Left ventricle myocardium inferior (tissue), 1 donor: Measurements from ENCODE around the gene ISLR. TPM values are rescaled to one million over a fixed set of nuclear protein-coding genes. Genes with fewer than 3 reads are reported as not detected.

Experiments
- DNase-seq: peaks from one replicate; pipeline ENCODE4 v3.0.0-alpha.2; 2020
- H3K27ac ChIP-seq: fragments of 200-600 bp; replicated peaks from 2 replicates; pipeline ENCODE4 v1.8.0; 2021
- H3K27me3 ChIP-seq: fragments of 200-600 bp; 2 replicates; pipeline ENCODE4 v1.8.0; 2021; ENCODE audit warnings: low read depth
- H3K36me3 ChIP-seq: fragments of 200-600 bp; 2 replicates; pipeline ENCODE4 v1.8.0; 2021
- H3K4me1 ChIP-seq: fragments of 200-600 bp; 2 replicates; pipeline ENCODE4 v1.8.0; 2021
- H3K4me3 ChIP-seq: fragments of 200-600 bp; 2 replicates; pipeline ENCODE4 v1.8.0; 2021; ENCODE audit warnings: mild to moderate bottlenecking, moderate library complexity
- H3K9me3 ChIP-seq: fragments of 200-600 bp; replicated peaks from 2 replicates; pipeline ENCODE4 v1.8.0; 2021
- intact Hi-C: fragments of 100-400 bp; cut with micrococcal nuclease; formaldehyde crosslinking; loops from one replicate; pipeline ENCODE4 v1.11.0; 2022
- total RNA-seq: library from RNA; stranded (reverse); fragmentation: NEBNext Ultra II Directional; extraction: Animal tissue kit (Norgen Biotek cat#: 25700); gene quantifications from one replicate; pipeline ENCODE4 v1.2.1, GENCODE V29; 2021
- TF ChIP-seq, protein P1 (sequence below): fragments of 200-600 bp; IDR thresholded peaks from 2 replicates; pipeline ENCODE4 v1.8.0; 2021; ENCODE audit warnings: antibody characterized with exemption, mild to moderate bottlenecking, borderline replicate concordance
- donor health status: DM: no; HTN: yes; CAD: no; lungs with severe emphysema.

Gene ISLR
- total RNA-seq, 1 donor from 2014 or later, result 12.7 TPM

DNA sequence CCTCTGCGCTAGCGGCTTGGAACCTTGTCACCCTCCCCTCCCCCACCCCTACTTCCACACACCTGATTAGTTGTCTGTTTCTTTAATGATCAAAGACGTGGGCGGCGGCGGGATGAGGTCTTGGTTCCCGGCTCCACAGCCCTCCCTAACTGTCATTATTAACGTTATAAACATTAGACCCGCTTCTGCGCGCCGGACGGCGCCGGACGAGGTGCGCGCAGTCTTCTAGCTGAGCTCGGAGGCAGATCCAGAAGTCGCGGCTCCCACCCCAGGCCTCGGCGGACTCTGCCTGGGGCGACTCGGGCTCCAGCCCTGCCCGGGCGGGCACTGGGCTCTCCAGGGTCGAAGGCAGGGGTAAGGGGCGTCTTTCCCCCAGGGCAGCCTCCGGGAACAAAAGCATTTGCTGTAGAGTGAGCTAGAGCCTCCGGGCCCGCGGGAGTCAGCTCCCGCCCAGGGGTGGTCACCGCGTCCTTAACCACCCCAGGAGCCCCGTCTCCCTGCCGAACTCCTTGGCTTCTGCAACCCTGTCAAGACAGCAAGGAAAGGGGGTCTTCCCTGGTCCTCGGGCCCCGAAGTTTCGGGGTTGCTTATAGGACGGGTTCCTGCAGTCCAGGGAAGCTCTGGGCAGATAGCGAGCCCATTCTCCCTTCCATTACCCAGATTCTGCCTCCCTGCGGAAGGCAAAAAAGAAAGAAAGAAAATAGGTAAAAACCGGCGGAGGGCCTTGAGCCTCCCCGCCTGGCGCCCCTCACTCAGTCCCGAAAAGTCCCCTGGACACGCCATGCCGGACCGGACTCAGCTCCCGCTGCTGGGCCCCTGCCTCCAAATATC lies 45.3 kb upstream of the ISLR start:
- H3K27ac ChIP-seq, result peak overlapping the region; percentile 83
- no peaks in the 10 kb centered on the region for H3K9me3 ChIP-seq
- intact Hi-C loops, result loop anchor here (5.0 kb wide), 2 partner anchors 179 to 194 kb away; no protein-coding TSS in a partner anchor
- H3K36me3 ChIP-seq, result no peaks in the 10 kb centered on the region
- no peak for DNase-seq
- H3K4me3 ChIP-seq, result peak overlapping the region; percentile 66
- peaks cover 55% of the 10 kb centered on the region for H3K4me1 ChIP-seq
- TF ChIP-seq, protein P1, sequence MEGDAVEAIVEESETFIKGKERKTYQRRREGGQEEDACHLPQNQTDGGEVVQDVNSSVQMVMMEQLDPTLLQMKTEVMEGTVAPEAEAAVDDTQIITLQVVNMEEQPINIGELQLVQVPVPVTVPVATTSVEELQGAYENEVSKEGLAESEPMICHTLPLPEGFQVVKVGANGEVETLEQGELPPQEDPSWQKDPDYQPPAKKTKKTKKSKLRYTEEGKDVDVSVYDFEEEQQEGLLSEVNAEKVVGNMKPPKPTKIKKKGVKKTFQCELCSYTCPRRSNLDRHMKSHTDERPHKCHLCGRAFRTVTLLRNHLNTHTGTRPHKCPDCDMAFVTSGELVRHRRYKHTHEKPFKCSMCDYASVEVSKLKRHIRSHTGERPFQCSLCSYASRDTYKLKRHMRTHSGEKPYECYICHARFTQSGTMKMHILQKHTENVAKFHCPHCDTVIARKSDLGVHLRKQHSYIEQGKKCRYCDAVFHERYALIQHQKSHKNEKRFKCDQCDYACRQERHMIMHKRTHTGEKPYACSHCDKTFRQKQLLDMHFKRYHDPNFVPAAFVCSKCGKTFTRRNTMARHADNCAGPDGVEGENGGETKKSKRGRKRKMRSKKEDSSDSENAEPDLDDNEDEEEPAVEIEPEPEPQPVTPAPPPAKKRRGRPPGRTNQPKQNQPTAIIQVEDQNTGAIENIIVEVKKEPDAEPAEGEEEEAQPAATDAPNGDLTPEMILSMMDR, result no peak
- peaks cover 93% of the 10 kb centered on the region for H3K27me3 ChIP-seq

DNA sequence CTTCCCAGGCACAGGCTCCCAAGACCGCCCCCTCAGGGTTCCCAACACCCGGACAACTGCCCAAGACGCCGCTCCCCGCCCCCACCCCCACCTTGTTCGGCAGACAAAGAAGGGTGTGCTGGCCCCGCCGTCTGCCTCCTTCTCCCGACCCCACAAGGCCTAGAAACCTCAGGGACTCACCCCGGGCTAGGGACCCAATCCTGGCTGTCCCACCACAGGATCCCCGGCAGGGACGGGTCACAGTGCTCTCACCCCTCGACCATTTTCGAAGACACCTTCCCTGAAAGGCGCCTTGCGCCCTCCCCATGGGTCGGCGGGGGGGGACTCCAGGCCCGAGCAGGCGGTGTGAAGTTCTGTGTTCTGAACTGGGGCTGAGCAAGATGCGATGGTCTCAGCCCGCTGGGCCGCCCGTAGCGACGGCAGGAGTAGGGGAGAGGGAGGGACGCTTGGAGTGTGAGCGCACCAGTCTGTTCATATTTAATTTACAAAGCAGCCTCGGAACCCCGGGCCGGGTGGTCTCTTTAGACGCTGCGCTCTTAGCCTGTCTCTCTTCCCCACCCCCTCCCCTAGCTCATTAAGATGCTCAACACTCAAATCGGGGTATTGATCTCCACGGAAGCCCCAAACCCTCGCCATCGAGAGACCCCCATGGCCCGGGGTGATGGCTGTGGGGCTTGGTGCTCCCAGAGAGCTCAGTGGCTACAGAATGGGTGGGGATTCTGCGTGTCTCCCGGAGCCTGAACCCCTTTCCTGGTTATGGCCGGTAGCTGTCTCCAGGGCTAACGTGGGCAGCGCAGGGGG lies 44.5 kb upstream of the ISLR start:
- no peak for DNase-seq
- H3K9me3 ChIP-seq, result no peaks in the 10 kb centered on the region
- peak overlapping the region; percentile 66 for H3K4me3 ChIP-seq
- H3K27ac ChIP-seq, result peak overlapping the region; percentile 83
- peaks cover 94% of the 10 kb centered on the region for H3K27me3 ChIP-seq
- TF ChIP-seq, protein P1, result no peak
- no peaks in the 10 kb centered on the region for H3K36me3 ChIP-seq
- peaks cover 63% of the 10 kb centered on the region for H3K4me1 ChIP-seq
- intact Hi-C loops, result loop anchor here (5.0 kb wide), 2 partner anchors 178 to 193 kb away; no protein-coding TSS in a partner anchor

- no peak for DNase-seq
- peak overlapping the region; percentile 66 for H3K4me3 ChIP-seq
- H3K4me1 ChIP-seq, result peaks cover 70% of the 10 kb centered on the region
- H3K36me3 ChIP-seq, result no peaks in the 10 kb centered on the region
- TF ChIP-seq, protein P1, result no peak
- H3K9me3 ChIP-seq, result no peaks in the 10 kb centered on the region
- peaks cover 95% of the 10 kb centered on the region for H3K27me3 ChIP-seq
- H3K27ac ChIP-seq, result peak overlapping the region; percentile 83
- intact Hi-C loops, result loop anchor here (5.0 kb wide), 2 partner anchors 178 to 193 kb away; no protein-coding TSS in a partner anchor
These were observed 43.8 kb upstream of the ISLR start for GRCh38 chr15:74129586-74130154.

DNA sequence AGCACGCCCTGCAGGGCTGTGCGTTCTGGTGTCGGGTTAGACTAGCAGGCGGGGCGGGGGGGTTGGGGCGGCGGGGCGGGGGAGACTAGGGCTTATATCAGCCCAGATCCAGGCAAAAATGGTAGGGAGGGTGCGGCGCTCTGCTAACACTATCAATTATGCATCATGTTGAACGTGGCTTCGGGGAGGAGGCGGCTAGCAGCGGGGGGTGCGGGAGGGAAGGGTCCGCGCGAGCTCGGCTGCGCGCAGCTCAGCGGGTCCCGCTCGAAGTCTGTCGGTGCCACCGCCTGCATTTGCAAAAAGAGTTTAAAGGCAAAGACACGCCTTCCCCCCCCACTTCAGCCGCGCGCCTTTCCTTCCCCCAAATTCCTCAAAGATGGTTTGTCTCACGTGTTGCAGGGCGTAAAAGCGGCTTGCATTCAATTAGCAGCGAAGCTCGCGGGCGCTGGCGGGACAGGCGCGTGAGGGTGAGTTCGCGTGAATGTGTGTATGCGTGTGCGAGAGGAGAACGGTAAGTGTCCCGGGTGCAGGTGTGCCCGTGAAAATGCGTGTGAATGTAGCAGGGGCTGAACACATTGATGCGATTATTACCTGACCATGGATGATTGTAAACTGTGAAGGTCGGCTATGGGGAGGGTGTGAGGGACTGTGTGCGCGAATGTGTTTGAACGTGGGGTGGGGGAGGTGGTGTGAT lies 43.2 kb upstream of the ISLR start, which contains the start of gene ISLR2:
ISLR2 (plus strand) TSS at position 432 of the 694 bp plus-strand sequence. CDS start 2,169 bp downstream, outside the sequence.
- peak within 1 kb of the TSS; percentile 83 for H3K27ac ChIP-seq
- no peaks in the 10 kb centered on the region for H3K9me3 ChIP-seq
- intact Hi-C loops, result no loop called here
- TF ChIP-seq, protein P1, result no peak
- peaks cover 95% of the 10 kb centered on the region for H3K27me3 ChIP-seq
- H3K36me3 ChIP-seq, result no peaks in the 10 kb centered on the region
- H3K4me1 ChIP-seq, result peaks cover 76% of the 10 kb centered on the region
- peak within 1 kb of the TSS; percentile 66 for H3K4me3 ChIP-seq
- DNase-seq, result no peak
